ENCODE results near the gene CBLN3. TPM values are rescaled to one million over a fixed set of nuclear protein-coding genes. Genes with fewer than 3 reads are reported as not detected.

CBLN3 gene
- total RNA-seq, 3 donors from 2014 or later (not counting 1 experiment from before 2014, with no cell fraction given) = 0.75 to 1.5 (median 1.1) TPM

DNA sequence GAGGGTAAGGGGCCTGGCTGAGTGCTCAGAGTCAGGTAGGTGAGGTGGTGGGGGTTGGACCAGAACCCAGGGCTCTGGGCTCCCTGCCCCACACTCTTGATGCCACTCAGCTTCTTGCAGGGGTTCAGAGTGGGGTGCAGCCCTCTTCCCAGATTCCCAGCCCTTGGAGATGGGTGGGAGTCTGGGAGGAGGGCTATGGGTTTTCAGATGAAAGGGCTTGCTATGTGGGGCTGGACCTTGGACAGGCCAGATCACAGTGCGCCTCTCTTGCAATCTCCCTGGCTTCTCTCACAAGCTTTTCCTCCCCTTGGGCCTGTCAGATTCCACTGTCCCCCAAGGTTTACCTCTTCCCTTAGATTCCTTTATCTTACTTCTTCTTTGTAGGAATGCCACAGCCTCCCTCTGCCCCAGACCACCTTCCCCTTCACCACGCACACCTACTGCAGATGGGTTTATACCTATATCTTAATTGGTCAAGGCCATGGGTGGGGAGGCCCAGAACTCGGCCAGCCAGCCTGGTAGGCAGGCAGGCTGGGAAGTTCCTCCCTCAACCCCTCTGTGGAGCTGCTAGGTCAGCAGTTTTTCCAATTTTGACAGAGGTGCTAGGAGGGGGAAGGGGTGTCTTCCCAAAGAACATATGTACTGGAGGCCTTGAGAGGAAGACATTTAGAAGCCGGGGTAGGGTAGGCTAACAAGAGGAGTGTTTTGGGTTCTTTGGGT lies 29.3 kb downstream of the CBLN3 start:
- no peak for ATAC-seq
- Histone ChIP-seq H3K27me3 (ENCODE audit: control insufficient read depth, insufficient read depth, low read length) (peaks cover 9% of the 10 kb centered on the region), H3K36me3 (ENCODE audit: control insufficient read depth, insufficient read depth, low read length) (no peaks in the 10 kb centered on the region), H3K9me3 (ENCODE audit: control insufficient read depth, insufficient read depth, low read length) (no peaks in the 10 kb centered on the region), H3K27ac (ENCODE audit: low read length) (no peak overlapping the region), H3K4me1 (ENCODE audit: control insufficient read depth, insufficient read depth, low read length) (peaks cover 9% of the 10 kb centered on the region), H3K4me3 (ENCODE audit: low read length) (no peak overlapping the region)
- Mint-ChIP-seq H3K9me3 (no peaks in the 10 kb centered on the region), H3K4me3 (peak overlapping the region; percentile 75), H3K36me3 (no peaks in the 10 kb centered on the region), H3K4me1 (peaks cover 6 to 15% of the 10 kb centered on the region in 2 donors), H3K27me3 (ENCODE audit: low read depth in 2 of 2) (peaks cover 30 to 34% of the 10 kb centered on the region in 2 donors), H3K27ac (peak overlapping the region in 1 of 2 donors; percentile 51)
- WGBS (ENCODE audit: insufficient coverage) = 85% methylated on average over 4 of the region's 4 CpGs
- no peak for DNase-seq
- intact Hi-C loops (cut with micrococcal nuclease) = no loop called here
- TF ChIP-seq, protein P1, sequence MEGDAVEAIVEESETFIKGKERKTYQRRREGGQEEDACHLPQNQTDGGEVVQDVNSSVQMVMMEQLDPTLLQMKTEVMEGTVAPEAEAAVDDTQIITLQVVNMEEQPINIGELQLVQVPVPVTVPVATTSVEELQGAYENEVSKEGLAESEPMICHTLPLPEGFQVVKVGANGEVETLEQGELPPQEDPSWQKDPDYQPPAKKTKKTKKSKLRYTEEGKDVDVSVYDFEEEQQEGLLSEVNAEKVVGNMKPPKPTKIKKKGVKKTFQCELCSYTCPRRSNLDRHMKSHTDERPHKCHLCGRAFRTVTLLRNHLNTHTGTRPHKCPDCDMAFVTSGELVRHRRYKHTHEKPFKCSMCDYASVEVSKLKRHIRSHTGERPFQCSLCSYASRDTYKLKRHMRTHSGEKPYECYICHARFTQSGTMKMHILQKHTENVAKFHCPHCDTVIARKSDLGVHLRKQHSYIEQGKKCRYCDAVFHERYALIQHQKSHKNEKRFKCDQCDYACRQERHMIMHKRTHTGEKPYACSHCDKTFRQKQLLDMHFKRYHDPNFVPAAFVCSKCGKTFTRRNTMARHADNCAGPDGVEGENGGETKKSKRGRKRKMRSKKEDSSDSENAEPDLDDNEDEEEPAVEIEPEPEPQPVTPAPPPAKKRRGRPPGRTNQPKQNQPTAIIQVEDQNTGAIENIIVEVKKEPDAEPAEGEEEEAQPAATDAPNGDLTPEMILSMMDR (IDR thresholded peaks at IDR 0.05) = no peak

GRCh38 chr14:24399447-24399822 lies 30.0 kb downstream of the CBLN3 start:
- H3K27ac ChIP-seq (ENCODE audit: low read length) = no peak overlapping the region
- H3K4me1 ChIP-seq (ENCODE audit: control insufficient read depth, insufficient read depth, low read length) = peaks cover 9% of the 10 kb centered on the region
- TF ChIP-seq, protein P1 (IDR thresholded peaks at IDR 0.05) = no peak
- H3K9me3 Mint-ChIP-seq = no peaks in the 10 kb centered on the region
- H3K36me3 ChIP-seq (ENCODE audit: control insufficient read depth, insufficient read depth, low read length) = no peaks in the 10 kb centered on the region
- ATAC-seq (no peak), DNase-seq (no peak)
- peaks cover 6 to 15% of the 10 kb centered on the region in 2 donors for H3K4me1 Mint-ChIP-seq
- H3K9me3 ChIP-seq (ENCODE audit: control insufficient read depth, insufficient read depth, low read length) = no peaks in the 10 kb centered on the region
- H3K27me3 Mint-ChIP-seq (ENCODE audit: low read depth in 2 of 2) = peaks cover 24 to 30% of the 10 kb centered on the region in 2 donors
- no peaks in the 10 kb centered on the region for H3K36me3 Mint-ChIP-seq
- H3K4me3 ChIP-seq (ENCODE audit: low read length) = peak overlapping the region; percentile 26
- peak overlapping the region; percentile 75 for H3K4me3 Mint-ChIP-seq
- H3K27ac Mint-ChIP-seq = peak overlapping the region in 1 of 2 donors; percentile 51
- WGBS (ENCODE audit: insufficient coverage) = 38% methylated on average over 8 of the region's 8 CpGs
- intact Hi-C loops (cut with micrococcal nuclease) = no loop called here
- peaks cover 9% of the 10 kb centered on the region for H3K27me3 ChIP-seq (ENCODE audit: control insufficient read depth, insufficient read depth, low read length)

- Histone ChIP-seq H3K27ac (ENCODE audit: low read length) (no peak within 1 kb of the TSS), H3K36me3 (ENCODE audit: control insufficient read depth, insufficient read depth, low read length) (no peaks in the 10 kb centered on the region), H3K9me3 (ENCODE audit: control insufficient read depth, insufficient read depth, low read length) (no peaks in the 10 kb centered on the region), H3K4me3 (ENCODE audit: low read length) (peak within 1 kb of the TSS; percentile 26), H3K27me3 (ENCODE audit: control insufficient read depth, insufficient read depth, low read length) (peaks cover 9% of the 10 kb centered on the region), H3K4me1 (ENCODE audit: control insufficient read depth, insufficient read depth, low read length) (peaks cover 9% of the 10 kb centered on the region)
- H3K9me3 Mint-ChIP-seq = no peaks in the 10 kb centered on the region
- peaks cover 6 to 15% of the 10 kb centered on the region in 2 donors for H3K4me1 Mint-ChIP-seq
- ATAC-seq = peak; percentile 61 to 92 (median 88)
- DNase-seq = peak in 1 of 2 donors; percentile 53
- TF ChIP-seq, protein P1 (IDR thresholded peaks at IDR 0.05) = no peak
- 5% methylated on average over 50 of the region's 57 CpGs for WGBS (ENCODE audit: insufficient coverage)
- H3K27me3 Mint-ChIP-seq (ENCODE audit: low read depth in 2 of 2) = peaks cover 18 to 24% of the 10 kb centered on the region in 2 donors
- H3K36me3 Mint-ChIP-seq = no peaks in the 10 kb centered on the region
- intact Hi-C loops (cut with micrococcal nuclease) = no loop called here
- peak within 1 kb of the TSS; percentile 75 for H3K4me3 Mint-ChIP-seq
- peak within 1 kb of the TSS in 1 of 2 donors; percentile 51 for H3K27ac Mint-ChIP-seq
Measured at GRCh38 chr14:24398653-24399446, 30.6 kb downstream of the CBLN3 start, which contains the start of gene NYNRIN. Gene NYNRIN (plus strand): TSS chr14:24399003. CDS start chr14:24399247, 244 bp downstream.
